WI38 (cell line): ENCODE data around the gene EFNA4.

Experiments
- H3K4me3 ChIP-seq: 2 replicates; pipeline ENCODE4 v1.5.1; 2011; ENCODE audit warnings: low read depth, mild to moderate bottlenecking, control low read depth, low read length
- TF ChIP-seq, protein P1 (sequence below): IDR thresholded peaks from 2 replicates; pipeline ENCODE4 v1.5.1; 2012; ENCODE audit warnings: low read depth, mild to moderate bottlenecking, control low read depth, low read length

The EFNA4 gene, protein sequence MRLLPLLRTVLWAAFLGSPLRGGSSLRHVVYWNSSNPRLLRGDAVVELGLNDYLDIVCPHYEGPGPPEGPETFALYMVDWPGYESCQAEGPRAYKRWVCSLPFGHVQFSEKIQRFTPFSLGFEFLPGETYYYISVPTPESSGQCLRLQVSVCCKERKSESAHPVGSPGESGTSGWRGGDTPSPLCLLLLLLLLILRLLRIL

DNA sequence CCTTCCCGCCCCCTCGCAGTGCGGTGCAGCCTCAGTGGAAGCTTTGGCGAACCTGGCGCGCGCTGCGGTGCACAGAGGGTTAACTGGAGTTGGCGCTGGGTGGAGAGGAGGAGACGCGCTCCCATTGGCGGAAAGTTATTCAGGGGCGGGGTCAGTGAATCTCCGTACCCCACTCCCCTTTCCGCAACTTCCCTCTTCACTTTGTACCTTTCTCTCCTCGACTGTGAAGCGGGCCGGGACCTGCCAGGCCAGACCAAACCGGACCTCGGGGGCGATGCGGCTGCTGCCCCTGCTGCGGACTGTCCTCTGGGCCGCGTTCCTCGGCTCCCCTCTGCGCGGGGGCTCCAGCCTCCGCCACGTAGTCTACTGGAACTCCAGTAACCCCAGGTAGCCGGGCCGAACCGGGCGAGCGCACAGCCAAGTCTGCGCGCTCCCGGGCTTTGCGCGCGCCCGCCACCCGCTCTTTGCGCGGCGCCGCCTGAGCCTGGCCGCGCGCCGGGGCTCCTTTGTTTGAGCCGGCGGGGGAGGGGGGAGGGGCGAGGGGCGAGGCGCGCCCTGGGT is at the start of gene EFNA4:
EFNA4 (plus strand) TSS at position 191 of the 561 bp plus-strand sequence; CDS start at position 275, 84 bp downstream.
- TF ChIP-seq, protein P1, sequence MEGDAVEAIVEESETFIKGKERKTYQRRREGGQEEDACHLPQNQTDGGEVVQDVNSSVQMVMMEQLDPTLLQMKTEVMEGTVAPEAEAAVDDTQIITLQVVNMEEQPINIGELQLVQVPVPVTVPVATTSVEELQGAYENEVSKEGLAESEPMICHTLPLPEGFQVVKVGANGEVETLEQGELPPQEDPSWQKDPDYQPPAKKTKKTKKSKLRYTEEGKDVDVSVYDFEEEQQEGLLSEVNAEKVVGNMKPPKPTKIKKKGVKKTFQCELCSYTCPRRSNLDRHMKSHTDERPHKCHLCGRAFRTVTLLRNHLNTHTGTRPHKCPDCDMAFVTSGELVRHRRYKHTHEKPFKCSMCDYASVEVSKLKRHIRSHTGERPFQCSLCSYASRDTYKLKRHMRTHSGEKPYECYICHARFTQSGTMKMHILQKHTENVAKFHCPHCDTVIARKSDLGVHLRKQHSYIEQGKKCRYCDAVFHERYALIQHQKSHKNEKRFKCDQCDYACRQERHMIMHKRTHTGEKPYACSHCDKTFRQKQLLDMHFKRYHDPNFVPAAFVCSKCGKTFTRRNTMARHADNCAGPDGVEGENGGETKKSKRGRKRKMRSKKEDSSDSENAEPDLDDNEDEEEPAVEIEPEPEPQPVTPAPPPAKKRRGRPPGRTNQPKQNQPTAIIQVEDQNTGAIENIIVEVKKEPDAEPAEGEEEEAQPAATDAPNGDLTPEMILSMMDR: no peak
- H3K4me3 ChIP-seq: peak within 1 kb of the TSS; percentile 91

DNA sequence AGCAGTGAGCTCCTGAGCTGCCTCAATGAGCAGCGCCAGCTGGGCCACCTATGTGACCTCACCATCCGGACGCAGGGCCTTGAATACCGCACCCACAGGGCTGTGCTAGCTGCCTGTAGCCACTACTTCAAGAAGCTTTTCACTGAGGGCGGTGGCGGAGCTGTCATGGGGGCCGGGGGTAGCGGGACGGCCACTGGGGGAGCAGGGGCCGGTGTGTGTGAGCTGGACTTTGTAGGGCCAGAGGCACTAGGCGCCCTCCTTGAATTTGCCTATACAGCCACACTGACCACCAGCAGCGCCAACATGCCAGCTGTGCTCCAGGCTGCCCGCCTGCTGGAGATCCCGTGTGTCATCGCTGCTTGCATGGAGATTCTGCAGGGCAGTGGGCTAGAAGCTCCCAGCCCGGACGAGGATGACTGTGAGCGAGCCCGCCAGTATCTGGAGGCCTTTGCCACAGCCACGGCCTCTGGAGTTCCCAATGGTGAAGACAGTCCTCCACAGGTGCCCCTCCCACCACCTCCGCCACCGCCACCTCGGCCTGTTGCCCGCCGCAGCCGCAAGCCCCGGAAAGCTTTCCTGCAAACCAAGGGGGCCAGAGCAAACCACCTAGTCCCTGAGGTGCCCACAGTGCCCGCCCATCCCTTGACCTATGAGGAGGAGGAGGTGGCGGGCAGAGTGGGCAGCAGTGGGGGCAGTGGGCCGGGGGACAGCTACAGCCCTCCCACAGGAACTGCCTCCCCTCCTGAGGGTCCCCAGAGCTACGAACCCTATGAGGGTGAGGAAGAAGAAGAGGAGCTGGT is 48.6 kb upstream of the EFNA4 start:
- TF ChIP-seq, protein P1: no peak

DNA sequence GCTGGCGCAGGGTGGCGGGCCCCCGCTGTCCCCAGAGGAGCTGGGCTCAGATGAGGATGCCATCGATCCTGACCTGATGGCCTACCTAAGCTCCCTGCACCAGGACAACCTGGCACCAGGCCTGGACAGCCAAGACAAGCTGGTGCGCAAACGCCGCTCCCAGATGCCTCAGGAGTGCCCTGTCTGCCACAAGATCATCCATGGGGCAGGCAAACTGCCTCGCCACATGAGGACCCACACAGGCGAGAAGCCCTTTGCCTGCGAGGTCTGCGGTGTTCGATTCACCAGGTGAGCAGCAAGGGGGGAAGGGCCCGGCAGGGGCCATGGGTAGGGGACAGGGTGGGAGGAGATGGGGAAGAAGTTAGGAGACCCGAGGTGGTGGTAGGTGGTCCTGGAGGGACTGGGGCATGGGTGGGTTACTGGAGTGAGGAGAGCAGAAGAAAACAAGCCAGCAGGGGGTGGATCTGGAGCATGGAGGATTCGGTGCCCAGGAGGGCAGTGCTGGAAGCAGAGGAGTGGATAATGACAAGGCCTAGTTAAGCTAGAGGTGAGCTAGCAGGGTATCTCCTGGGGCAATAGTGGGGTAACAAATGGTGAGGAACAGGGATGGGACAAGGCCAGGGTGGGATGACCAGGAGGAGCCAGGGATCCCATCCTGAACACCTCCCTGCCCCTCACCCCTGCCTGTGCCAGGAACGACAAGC is 47.9 kb upstream of the EFNA4 start:
- no peak overlapping the region for H3K4me3 ChIP-seq
- TF ChIP-seq, protein P1: no peak

More for the DNA sequence above, 48.6 kb upstream of the EFNA4 start:
- H3K4me3 ChIP-seq: no peak overlapping the region

DNA sequence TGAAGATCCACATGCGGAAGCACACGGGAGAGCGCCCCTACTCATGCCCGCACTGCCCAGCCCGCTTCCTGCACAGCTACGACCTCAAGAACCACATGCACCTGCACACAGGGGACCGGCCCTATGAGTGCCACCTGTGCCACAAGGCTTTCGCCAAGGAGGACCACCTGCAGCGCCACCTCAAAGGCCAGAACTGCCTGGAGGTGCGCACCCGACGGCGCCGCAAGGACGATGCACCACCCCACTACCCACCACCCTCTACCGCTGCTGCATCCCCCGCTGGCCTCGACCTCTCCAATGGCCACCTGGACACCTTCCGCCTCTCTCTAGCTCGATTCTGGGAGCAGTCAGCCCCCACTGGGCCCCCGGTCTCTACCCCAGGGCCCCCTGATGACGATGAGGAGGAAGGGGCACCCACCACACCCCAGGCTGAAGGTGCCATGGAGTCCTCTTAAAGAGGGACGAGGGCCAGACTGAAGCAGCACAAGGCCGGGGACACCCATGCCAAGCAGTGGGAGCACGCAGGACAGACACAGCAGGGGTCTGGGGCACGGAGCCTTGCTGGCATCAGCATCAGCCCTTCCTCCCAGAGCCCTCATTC is 47.2 kb upstream of the EFNA4 start:
- TF ChIP-seq, protein P1: no peak
- no peak overlapping the region for H3K4me3 ChIP-seq

DNA sequence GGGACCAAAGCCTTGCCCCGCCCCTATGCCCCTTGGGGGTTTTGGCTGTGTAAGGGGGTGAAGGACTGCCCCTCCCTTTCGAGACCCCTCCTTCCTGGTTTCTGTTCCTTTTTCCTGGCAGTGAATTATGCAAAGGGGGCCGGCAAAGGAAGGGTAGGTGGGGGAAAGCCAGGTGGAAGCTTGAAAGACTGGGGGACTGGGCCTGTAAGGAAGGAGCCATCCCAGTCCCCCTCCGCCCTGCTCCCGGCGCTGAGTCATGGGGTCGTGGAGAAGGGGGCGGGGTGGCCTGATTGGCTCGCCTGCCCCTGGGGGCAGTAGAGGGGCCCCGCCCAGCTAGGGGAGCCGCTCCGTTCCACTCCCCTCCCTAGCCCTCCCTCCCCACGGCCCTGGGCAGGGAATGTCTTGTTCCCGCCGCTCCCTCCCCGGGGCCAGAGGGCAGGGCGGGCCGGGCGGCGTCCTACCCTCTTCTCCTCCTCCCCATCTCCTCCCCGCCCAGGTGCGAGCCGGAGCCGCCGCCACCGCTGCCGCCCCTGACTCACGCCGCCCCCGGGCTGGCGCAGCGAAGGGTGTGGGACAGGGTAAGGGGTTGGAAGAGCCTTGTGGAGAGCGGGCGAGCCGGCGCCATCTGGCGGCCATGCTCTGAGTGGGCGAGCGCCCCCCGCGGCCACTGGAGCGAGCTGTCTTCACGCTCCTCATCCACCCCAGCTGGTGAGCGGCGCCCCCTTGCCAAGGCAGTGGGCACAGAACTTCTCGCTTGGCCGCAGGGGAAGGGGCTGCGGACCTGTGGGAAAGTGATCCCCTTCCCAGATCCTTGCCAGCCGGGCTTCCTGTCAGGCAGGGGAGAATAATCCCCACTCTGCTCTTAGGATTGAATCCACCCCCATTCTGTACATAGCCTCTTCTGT is 46.2 kb upstream of the EFNA4 start:
- TF ChIP-seq, protein P1: peak; percentile 98
- peak overlapping the region; percentile 44 for H3K4me3 ChIP-seq

DNA sequence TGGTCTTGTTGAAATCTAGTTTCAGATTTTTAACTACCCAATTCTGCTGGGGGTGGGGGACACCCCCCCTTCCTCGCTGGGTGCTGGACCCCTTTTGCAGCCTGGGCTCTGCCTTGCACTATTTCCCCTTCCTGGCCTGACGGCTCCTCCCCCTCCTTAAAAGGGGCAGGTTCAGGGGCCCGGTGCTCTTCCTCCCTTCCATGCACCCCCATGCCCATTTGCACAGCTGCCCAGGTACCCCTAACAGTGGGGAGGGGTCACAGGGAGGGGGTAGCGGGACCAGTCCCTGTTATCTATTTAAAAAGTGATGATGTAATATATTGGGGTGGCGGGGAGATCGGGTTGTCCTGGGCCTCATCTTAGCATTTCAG is 45.6 kb upstream of the EFNA4 start:
- peak overlapping the region; percentile 44; the same call in 1 of the 2 replicates for H3K4me3 ChIP-seq
- TF ChIP-seq, protein P1: no peak
